Subcutaneous adipose tissue (tissue), 4 donors: ENCODE measurements around the gene SLC38A8. TPM values are rescaled to one million over a fixed set of nuclear protein-coding genes. Genes with fewer than 3 reads are reported as not detected.

ENCODE experiments used
- total RNA-seq, 4 donors: library from RNA; depleted of rRNA; stranded (reverse); fragments of >200 nt; gene quantifications; one replicate each; pipeline ENCODE4 v1.1.0, GENCODE V29; 2016
- TF ChIP-seq, protein P1 (sequence below): fragments of 450-650 bp; IDR thresholded peaks from one replicate; pipeline ENCODE4 v1.5.1; 2016; ENCODE audit warnings: low read depth, mild to moderate bottlenecking, control low read depth, antibody characterized with exemption, moderate library complexity

SLC38A8 gene
- total RNA-seq, 4 donors from 2014 or later: not detected

DNA sequence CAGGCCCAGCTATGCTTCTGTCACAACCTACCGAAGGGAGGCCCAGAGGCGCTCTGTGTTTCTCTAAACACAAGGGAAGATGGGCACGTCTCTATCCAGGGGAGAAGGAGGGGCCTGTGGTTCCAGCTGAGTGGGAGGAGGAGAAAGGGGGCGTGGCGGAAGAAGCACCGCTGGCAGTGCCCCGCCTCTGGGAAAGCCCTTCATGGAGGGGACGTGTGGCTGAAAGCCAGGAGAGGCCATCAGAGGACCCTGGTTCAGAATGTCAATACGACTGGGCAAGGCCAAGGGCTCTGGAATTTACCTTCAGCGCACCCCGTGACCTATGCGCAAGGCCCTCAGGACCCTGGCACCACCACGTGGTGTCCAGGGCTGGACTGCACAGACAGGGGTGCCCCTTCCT lies 12.3 kb upstream of the SLC38A8 start:
- TF ChIP-seq, protein P1, sequence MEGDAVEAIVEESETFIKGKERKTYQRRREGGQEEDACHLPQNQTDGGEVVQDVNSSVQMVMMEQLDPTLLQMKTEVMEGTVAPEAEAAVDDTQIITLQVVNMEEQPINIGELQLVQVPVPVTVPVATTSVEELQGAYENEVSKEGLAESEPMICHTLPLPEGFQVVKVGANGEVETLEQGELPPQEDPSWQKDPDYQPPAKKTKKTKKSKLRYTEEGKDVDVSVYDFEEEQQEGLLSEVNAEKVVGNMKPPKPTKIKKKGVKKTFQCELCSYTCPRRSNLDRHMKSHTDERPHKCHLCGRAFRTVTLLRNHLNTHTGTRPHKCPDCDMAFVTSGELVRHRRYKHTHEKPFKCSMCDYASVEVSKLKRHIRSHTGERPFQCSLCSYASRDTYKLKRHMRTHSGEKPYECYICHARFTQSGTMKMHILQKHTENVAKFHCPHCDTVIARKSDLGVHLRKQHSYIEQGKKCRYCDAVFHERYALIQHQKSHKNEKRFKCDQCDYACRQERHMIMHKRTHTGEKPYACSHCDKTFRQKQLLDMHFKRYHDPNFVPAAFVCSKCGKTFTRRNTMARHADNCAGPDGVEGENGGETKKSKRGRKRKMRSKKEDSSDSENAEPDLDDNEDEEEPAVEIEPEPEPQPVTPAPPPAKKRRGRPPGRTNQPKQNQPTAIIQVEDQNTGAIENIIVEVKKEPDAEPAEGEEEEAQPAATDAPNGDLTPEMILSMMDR: no peak

DNA sequence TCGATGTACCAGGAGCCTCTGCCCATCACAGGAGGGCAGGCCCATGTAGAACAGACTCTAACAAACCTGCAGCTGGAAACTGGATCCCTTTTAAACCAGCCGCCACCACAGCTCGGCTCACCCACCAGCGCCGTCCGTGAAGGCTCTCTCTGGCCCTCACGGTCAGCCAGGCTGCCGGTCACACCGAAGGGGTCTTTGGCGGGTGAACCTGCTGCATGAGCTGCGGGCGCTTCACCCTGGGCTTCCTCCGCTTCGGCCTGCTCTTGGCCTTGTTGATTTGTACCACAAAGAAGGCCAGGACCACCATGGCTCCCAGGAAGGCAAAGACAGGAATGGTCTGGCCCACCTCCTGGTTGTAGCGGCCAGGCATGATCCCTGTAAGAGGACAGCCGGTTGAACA lies 11.7 kb upstream of the SLC38A8 start:
- TF ChIP-seq, protein P1: no peak

DNA sequence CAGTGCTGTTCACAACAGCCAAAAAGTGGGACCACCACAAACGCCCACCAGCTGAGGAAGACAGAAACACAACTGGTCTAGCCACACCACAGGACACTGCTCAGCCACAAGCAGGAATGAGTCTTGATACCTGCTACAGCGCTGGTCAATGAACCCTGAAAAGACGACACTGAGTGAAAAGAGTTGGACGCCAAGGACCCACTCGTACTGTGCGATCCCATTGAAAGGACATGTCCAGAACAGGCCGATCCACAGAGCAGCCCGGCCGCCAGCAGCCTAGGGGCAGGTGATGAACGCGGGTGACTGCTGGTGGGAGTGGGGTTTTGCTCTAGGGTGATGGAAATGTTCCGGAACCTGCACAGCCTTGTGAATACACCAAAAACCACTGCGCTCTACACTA lies 10.6 kb upstream of the SLC38A8 start:
- TF ChIP-seq, protein P1: no peak

DNA sequence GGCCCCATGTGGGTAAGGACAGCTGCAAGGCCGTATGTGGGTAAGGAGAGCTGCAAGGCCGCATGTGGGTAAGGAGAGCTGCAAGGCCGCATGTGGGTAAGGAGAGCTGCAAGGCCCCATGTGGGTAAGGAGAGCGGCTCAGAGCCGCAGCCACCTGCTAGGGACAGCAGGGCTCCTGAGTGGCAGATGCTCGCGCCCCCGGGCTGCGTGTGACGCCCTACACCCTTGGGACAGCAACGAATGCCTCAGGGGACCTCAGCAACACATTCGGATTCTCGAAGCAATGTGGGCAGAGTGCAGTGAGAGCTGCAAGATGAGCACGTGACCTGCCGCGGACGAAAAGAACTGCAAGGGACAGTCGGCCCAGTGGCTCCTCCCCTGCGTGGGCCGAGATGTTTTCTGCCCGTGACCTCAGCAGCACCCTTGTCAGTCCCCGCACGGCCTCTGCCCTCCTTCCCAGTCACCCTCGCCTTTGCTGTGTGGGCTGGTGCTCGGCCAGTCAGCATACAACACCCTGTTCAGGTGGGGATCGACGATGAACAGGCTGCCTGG lies 9.6 kb upstream of the SLC38A8 start:
- TF ChIP-seq, protein P1: no peak

DNA sequence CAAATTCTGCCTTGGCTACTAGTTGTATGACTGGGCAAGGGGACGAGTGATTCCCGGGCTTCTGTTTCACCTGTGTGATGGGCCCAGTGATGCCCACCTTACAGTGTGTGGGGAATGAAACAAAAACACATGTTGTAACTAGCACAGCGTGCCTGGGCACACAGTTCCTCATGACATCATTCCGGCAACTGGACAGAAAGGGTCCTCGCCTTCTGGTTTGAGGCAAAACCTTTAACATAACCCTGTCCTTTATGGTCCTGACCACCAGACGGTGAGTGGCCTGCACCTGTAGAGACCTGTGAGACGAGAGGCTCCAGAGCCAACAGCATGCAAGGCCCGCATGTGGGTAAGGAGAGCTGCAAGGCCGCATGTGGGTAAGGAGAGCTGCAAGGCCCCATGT lies 7.7 kb upstream of the SLC38A8 start:
- TF ChIP-seq, protein P1: no peak

DNA sequence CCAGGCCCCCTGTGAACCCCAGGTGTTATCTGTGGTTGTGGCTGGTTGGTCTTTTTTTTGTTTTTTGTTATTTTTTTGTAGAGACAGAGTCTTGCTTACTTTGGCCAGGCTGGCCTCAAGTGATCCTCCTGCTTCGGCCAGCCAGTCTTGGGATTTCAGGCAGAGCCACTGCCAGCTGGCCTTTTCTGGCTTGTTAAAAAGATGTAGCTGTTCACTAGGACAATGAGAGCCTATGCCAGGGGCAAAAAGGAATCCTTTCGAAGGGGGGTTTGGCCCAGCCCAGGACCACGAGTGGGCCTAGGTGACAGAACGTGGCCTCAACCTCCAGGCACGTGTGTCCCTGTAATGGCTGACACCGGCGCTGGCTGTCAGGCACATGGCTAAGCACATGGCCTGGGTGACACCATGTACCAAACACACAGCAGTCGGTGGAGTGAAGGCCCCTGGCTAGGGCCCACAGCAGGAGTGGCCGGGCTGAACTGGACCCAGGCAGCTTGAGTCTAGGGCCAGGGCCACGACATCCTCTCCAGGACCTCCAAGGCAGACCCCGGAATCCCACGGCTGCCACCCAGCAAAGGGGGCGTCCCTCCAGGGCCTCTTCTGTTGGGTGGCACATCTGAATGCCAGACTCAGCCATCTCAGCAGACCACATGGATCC lies 6.9 kb upstream of the SLC38A8 start:
- TF ChIP-seq, protein P1: no peak

DNA sequence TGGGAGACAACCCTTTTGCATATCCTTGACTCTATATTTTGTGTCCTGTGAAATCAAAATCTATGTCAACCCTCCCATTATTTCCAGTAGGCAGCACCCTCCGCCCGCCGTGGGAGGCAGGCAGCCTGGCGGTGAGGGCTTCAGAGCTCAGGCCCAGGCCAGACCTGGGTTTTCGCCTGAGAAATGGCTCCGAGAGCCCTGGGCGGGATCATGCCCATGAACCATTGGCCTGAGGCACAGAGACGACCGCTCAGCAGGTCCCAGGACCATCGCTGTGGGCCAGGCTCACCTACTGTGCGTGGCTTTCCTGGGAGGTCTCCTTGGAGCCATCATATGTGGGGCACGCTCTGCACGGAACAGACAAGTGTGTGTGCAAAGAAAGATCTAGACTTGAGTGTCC lies 6.3 kb upstream of the SLC38A8 start:
- TF ChIP-seq, protein P1: no peak
